SK-N-SH (cell line): ENCODE results near the gene RFX4.

ENCODE experiments used
- CTCF ChIP-seq: fragments of 200-600 bp; sonication (generic); IDR thresholded peaks from 2 replicates; pipeline ENCODE4 v1.6.1; 2017; ENCODE audit warnings: antibody characterized with exemption, mild to moderate bottlenecking, moderate library complexity
- EZH2phosphoT487 ChIP-seq: fragments of 200-600 bp; sonication (generic); IDR thresholded peaks from 2 replicates; pipeline ENCODE4 v1.6.1; 2017; ENCODE audit warnings: low read depth, mixed run types, mild to moderate bottlenecking, antibody characterized with exemption, moderate library complexity, borderline replicate concordance
- SIN3A ChIP-seq: IDR thresholded peaks from 2 replicates; pipeline ENCODE4 v1.6.1; 2012; ENCODE audit warnings: low read depth, mild to moderate bottlenecking, low read length, moderate library complexity, borderline replicate concordance
- TAF1 ChIP-seq: IDR thresholded peaks from 2 replicates; pipeline ENCODE4 v1.6.1; 2012; ENCODE audit warnings: low read depth, mild to moderate bottlenecking, low read length, moderate library complexity, borderline replicate concordance

DNA sequence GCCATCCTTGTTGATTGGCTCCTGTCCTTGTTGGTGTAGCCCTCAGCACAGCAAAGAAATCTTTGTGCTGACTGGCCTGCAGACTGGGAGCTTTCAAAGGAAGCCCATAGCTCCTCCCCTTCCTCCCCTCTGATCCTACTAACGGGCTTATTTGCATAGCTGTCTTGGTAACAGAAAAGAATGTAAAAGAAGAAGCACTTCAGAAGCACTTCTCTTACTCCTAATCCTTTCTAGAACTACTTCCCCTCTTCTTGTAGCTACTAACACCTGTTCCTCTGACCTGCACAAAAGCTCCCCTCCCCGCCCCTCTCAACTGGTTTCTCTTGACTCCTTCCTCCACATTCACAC is 177.4 kb downstream of the RFX4 start:
- TF ChIP-seq CTCF (no peak), EZH2phosphoT487 (no peak), SIN3A (no peak), TAF1 (no peak)
